Glutamatergic neuron (in vitro differentiated cells): Measurements from ENCODE around the gene RNF183. TPM values are rescaled to one million over a fixed set of nuclear protein-coding genes. Genes with fewer than 3 reads are reported as not detected.

ENCODE experiments used
- DNase-seq: peaks from one replicate; pipeline ENCODE4 v3.0.0; 2022
- H3K27ac Mint-ChIP-seq: one replicate; pipeline ENCODE4 v1.8.0; 2020; ENCODE audit warnings: mild to moderate bottlenecking, mixed read lengths, inconsistent platforms; ENCODE audit not compliant: unreplicated experiment
- H3K27me3 Mint-ChIP-seq: one replicate; pipeline ENCODE4 v1.8.0; 2020; ENCODE audit warnings: mild to moderate bottlenecking, moderate library complexity, mixed read lengths, inconsistent platforms; ENCODE audit not compliant: unreplicated experiment
- H3K36me3 Mint-ChIP-seq: one replicate; pipeline ENCODE4 v1.8.0; 2020; ENCODE audit warnings: mild to moderate bottlenecking, mixed read lengths, inconsistent platforms; ENCODE audit not compliant: unreplicated experiment
- H3K4me1 Mint-ChIP-seq: one replicate; pipeline ENCODE4 v1.8.0; 2020; ENCODE audit warnings: mild to moderate bottlenecking, low read depth, mixed read lengths, inconsistent platforms; ENCODE audit not compliant: unreplicated experiment
- H3K4me3 Mint-ChIP-seq: one replicate; pipeline ENCODE4 v1.8.0; 2020; ENCODE audit warnings: mild to moderate bottlenecking, mixed read lengths, inconsistent platforms; ENCODE audit not compliant: unreplicated experiment
- H3K9me3 Mint-ChIP-seq: one replicate; pipeline ENCODE4 v1.8.0; 2020; ENCODE audit warnings: mild to moderate bottlenecking, moderate library complexity, mixed read lengths, inconsistent platforms; ENCODE audit not compliant: unreplicated experiment
- CTCF ChIP-seq: fragments of 200-600 bp; sonication (generic); IDR thresholded peaks from one replicate; pipeline ENCODE4 v1.5.0; 2021; ENCODE audit not compliant: partially characterized antibody, unreplicated experiment
- total RNA-seq: library from RNA; stranded (reverse); fragmentation: NEBNext Ultra II Directional; extraction: Animal tissue kit (Norgen Biotek cat#: 25700); gene quantifications from one replicate; pipeline ENCODE4 v1.2.1, GENCODE V29; 2021; ENCODE audit not compliant: unreplicated experiment

Gene RNF183
- total RNA-seq, 1 donor from 2014 or later, result not detected

DNA sequence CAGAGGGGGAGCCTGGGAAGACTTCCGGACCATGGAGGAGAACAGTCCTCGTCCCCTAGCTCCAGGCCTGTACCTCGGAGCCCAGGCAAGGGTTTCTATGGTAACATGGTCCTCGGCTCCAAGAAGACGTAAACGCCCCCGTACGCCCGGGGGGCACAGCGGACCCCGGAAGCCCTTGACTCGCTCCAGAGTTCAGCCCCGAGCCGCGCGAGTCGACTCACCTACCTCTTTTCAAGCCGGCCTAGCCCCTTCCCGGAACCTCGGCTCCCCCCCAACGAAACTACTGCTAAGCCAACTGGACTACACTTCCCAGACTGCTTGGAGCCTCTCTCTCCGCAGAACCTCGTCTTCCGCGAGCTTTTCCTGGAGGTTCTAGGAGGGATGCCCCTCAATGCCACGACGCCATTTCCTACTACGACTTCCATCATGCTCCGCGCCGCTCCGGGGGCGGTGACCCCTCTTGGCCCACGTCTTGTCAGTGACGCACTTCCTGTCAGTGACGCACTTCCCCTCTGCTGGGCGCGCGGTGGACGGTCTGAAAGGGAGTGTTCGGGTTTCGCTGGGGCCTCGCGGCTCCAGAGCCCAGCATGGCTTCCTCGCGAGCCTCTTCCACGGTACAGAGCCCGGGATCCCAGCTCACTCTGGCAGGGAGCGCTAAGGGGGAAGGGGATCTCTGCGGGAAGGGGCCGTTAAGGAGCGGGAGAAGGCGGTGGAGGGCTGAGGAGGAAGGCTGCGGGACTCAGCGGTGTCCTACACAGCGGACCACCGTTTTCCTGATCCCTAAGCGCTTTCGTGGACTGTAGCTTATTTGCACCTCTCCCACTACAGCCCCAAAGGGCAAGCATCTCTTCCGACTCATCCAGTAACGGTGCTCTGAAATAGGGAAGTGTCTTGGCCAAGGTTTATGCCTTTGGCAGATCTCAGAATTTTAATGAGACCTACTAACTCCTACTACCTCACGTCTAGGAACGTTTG lies 27.7 kb downstream of the RNF183 start, which contains the start of the genes CDC26 and PRPF4:
Gene CDC26, minus strand, starts transcription at position 416 of the 975 bp plus-strand sequence. CDS start 3,065 bp downstream, outside the sequence.
Gene PRPF4, plus strand, starts transcription at position 502 of the 975 bp plus-strand sequence. Its CDS starts 86 bp downstream, at position 588.
- TF ChIP-seq CTCF, result no peak
- peaks cover 2% of the 10 kb centered on the region for H3K9me3 Mint-ChIP-seq
- H3K36me3 Mint-ChIP-seq, result no peaks in the 10 kb centered on the region
- peak; percentile 96 for DNase-seq
- H3K4me3 Mint-ChIP-seq, result no peak within 1 kb of the TSS
- no peak within 1 kb of the TSS for H3K27ac Mint-ChIP-seq
- peaks cover 1% of the 10 kb centered on the region for H3K4me1 Mint-ChIP-seq
- no peaks in the 10 kb centered on the region for H3K27me3 Mint-ChIP-seq

- TF ChIP-seq CTCF, result peak; percentile 74
- H3K36me3 Mint-ChIP-seq, result no peaks in the 10 kb centered on the region
- no peak for DNase-seq
- no peak overlapping the region for H3K27ac Mint-ChIP-seq
- no peak overlapping the region for H3K4me3 Mint-ChIP-seq
- peaks cover 1% of the 10 kb centered on the region for H3K4me1 Mint-ChIP-seq
- peaks cover 2% of the 10 kb centered on the region for H3K9me3 Mint-ChIP-seq
- H3K27me3 Mint-ChIP-seq, result no peaks in the 10 kb centered on the region
Observed at GRCh38 chr9:113274474-113275156, 28.6 kb downstream of the RNF183 start.

DNA sequence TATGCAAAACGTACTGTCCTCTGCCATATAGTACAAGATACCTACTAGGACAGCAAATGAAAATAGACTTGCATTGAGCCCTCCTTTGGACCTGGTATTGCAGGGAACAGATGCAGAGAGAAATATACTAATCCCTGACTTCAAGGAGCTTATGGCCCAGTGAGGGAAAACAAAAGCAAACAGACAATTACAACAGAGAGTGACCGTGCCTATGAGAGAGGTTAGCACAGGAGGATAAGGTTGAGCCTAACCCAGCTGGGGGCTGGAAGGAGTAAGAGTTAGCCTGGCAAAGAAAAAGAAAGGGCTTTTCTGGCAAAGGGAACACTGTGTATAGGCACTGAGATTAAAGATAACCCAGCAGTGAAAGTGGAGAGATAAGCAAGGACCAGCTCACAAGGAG lies 33.3 kb downstream of the RNF183 start:
- Mint-ChIP-seq H3K36me3 (no peaks in the 10 kb centered on the region), H3K4me3 (no peak overlapping the region), H3K9me3 (peaks cover 2% of the 10 kb centered on the region), H3K4me1 (peaks cover 1% of the 10 kb centered on the region), H3K27me3 (no peaks in the 10 kb centered on the region), H3K27ac (no peak overlapping the region)
- TF ChIP-seq CTCF, result no peak
- no peak for DNase-seq

GRCh38 chr9:113269355-113269754 lies 33.8 kb downstream of the RNF183 start:
- Mint-ChIP-seq H3K27me3 (no peaks in the 10 kb centered on the region), H3K4me3 (no peak overlapping the region), H3K9me3 (peaks cover 2% of the 10 kb centered on the region), H3K4me1 (peaks cover 1% of the 10 kb centered on the region), H3K27ac (no peak overlapping the region), H3K36me3 (no peaks in the 10 kb centered on the region)
- TF ChIP-seq CTCF, result no peak
- DNase-seq, result no peak
